ENCODE data around the gene RBCK1. TPM values are rescaled to one million over a fixed set of nuclear protein-coding genes. Genes with fewer than 3 reads are reported as not detected.
A peak's percentile ranks its signal among the peaks of the same experiment; 100 is the strongest.
"Not testable (repeated sequence)": the region's sequence is repeated elsewhere in the genome, so short reads cannot be mapped to it uniquely, and the experiment has no call there.

The RBCK1 gene
- total and polyA plus RNA-seq, 12 donors, result 55.2 to 339 (median 128) TPM

DNA sequence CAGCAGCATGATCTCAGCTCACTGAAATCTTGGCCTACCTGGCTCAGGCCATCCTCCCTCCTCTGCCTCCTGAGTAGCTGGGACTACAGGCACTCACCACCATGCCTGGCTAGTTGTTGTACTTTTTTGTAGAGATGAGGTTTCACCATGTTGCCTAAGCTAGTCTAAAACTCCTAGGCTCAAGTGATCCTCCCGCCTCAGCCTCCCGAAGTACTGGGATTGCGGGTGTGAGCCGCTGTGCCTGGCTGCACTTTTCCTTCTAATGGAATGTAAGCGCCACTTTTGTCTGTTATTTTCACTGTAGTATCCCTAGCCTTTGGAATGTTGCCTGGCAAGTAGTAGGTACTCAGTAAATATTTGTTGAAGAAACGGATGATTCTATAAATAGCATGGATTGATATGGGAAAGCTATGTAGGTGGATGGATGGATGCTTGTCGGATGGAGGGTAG, 37.9 kb upstream of the RBCK1 start:
- H3K4me1 ChIP-seq (replicated peaks in 1 of 2), result peaks cover 14 to 24% of the 10 kb centered on the region in 2 donors
- no peaks in the 10 kb centered on the region for H3K9me3 ChIP-seq (replicated peaks in 1 of 3)
- no peaks in the 10 kb centered on the region for H3K36me3 ChIP-seq (replicated peaks in 1 of 2)
- no peak overlapping the region for H3K4me3 ChIP-seq
- DNase-seq, result no peak
- intact Hi-C loops (cut with DNase I), result no loop called here
- TF ChIP-seq, protein P1, sequence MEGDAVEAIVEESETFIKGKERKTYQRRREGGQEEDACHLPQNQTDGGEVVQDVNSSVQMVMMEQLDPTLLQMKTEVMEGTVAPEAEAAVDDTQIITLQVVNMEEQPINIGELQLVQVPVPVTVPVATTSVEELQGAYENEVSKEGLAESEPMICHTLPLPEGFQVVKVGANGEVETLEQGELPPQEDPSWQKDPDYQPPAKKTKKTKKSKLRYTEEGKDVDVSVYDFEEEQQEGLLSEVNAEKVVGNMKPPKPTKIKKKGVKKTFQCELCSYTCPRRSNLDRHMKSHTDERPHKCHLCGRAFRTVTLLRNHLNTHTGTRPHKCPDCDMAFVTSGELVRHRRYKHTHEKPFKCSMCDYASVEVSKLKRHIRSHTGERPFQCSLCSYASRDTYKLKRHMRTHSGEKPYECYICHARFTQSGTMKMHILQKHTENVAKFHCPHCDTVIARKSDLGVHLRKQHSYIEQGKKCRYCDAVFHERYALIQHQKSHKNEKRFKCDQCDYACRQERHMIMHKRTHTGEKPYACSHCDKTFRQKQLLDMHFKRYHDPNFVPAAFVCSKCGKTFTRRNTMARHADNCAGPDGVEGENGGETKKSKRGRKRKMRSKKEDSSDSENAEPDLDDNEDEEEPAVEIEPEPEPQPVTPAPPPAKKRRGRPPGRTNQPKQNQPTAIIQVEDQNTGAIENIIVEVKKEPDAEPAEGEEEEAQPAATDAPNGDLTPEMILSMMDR (IDR thresholded peaks at IDR 0.05), result no peak
- no peak for TF ChIP-seq POLR2A (IDR thresholded peaks at IDR 0.05)
- H3K27me3 ChIP-seq, result no peaks in the 10 kb centered on the region
- 85 to 88% (median 86%) methylated on average over 7 of the region's 7 CpGs for WGBS, 4 donors
- H3K27ac ChIP-seq, result peak overlapping the region in 1 of 5 donors; percentile 32

DNA sequence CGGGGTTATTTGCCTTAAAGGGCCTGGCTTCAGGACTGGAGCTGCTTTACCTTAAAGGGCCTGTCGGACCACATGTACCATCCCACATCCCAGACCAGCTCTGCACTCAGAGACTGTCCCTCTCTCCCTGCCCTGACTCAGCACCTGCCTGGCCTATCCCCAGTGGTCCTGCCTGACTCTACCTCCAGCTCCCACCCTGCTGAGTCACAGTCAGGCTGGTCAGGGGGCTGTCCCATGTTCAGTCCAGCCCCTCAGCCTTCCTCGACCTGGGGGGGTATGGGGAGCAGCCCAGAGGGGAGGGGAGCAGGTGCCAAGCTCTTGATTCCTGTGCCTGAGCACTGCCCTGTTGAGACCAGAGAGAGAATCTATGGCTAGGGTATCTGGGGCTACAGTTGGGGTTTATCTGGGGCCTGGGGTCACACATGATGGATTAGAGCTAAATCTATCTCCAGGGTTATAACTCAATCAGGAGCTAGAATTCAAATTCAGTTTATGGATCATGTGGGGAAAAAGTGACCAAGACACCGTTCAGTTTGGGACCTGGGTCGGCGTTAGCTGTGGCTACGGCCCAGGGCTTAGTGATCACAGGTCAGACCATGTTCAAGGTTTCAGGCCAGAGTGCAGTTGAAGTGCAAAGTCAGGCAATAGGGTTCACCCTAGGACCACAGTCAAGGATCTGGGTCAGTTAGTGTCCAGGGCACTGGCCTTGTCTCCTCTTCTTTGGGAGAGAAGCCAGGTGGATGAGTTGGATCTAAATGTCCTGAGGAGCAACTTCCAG, 36.9 kb upstream of the RBCK1 start:
- Histone ChIP-seq H3K9me3 (replicated peaks in 1 of 3) (no peaks in the 10 kb centered on the region), H3K4me1 (replicated peaks in 1 of 2) (peaks cover 14 to 23% of the 10 kb centered on the region in 2 donors), H3K36me3 (replicated peaks in 1 of 2) (no peaks in the 10 kb centered on the region), H3K27me3 (no peaks in the 10 kb centered on the region), H3K27ac (peak overlapping the region; percentile 21 to 91 (median 39)), H3K4me3 (no peak overlapping the region)
- intact Hi-C loops (cut with DNase I), result no loop called here
- TF ChIP-seq POLR2A (IDR thresholded peaks at IDR 0.05), result no peak
- TF ChIP-seq, protein P1 (IDR thresholded peaks at IDR 0.05), result no peak
- peak in 1 of 7 donors; percentile 58 for DNase-seq
- WGBS, 4 donors, result 60 to 69% (median 62%) methylated on average over 5 to 7 of the region's 7 CpGs

DNA sequence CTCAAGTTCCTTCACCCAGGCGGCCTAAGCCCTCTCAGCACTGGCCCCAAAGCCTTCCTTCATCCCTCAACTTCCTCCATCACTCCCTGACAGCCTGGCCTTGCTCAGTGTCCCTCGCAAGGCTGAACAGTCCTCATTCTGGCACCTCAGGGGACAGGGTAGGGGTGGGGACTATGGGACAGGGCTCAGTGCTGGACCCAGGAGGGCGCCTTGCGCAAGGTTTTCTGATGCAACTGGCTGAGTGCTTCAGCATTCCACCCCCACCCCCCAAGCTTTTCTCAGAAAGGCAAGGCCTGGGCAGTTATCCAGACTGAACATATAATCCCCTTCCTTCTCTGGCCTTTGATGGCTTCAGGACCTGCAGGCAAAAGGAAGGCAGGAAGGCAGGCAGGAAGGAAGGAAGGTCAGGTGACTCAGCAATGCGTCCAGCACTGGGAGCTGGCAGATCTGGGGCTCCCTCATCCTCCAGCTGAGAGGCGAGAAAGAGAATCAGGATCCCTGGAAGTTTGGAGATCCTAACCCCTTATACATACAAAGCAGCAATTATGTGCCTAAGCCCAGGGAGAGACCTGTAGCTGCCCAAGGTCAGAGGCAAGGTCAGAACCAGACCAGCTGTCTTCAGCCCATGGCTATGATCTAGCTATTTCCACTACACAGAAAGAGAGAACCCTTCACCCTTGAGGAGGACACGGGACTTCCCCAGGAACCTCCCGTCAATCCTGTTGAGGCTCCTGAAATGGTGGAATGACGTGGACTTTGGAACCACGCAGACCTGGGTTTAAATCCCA, 36.1 kb upstream of the RBCK1 start:
- intact Hi-C loops (cut with DNase I), result no loop called here
- no peaks in the 10 kb centered on the region for H3K27me3 ChIP-seq
- H3K4me3 ChIP-seq, result no peak overlapping the region
- H3K27ac ChIP-seq, result peak overlapping the region; percentile 21 to 91 (median 39)
- DNase-seq, result peak; percentile 74 to 96 (median 94)
- TF ChIP-seq POLR2A (IDR thresholded peaks at IDR 0.05), result peak in 1 of 2 donors; percentile 18
- TF ChIP-seq, protein P1 (IDR thresholded peaks at IDR 0.05), result no peak
- peaks cover 14 to 23% of the 10 kb centered on the region in 2 donors for H3K4me1 ChIP-seq (replicated peaks in 1 of 2)
- WGBS, 4 donors, result 27 to 43% (median 34%) methylated on average over 7 to 10 of the region's 10 CpGs
- H3K9me3 ChIP-seq (replicated peaks in 1 of 3), result no peaks in the 10 kb centered on the region
- no peaks in the 10 kb centered on the region for H3K36me3 ChIP-seq (replicated peaks in 1 of 2)

DNA sequence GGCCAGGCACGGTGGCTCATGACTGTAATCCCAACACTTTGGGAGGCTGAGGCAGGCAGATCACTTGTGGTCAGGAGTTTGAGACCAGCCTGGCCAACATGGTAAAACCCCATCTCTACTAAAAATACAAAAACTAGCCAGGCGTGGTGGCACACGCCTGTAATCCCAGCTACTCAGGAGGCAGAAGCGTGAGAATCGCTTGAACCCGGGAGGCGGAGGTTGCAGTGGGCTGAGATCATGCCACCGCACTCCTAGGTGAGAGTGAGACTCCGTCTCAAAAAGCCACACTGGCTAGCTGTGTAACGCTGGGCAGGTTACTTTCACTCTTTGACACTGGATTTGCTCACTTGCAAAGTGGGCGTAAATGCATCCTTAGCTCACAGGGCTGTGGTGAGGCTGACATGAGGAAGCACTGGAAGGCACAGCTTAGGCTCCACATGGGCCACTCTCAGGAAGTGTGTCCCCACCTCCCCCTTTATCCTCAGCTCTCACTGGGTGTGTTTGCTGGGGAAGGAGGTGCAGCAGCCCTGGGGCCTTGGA, 35.5 kb upstream of the RBCK1 start:
- peak overlapping the region in 4 of 5 donors; percentile 31 to 91 (median 56) for H3K27ac ChIP-seq

More for the DNA sequence above, 35.5 kb upstream of the RBCK1 start:
- H3K4me3 ChIP-seq; H3K9me3 ChIP-seq (replicated peaks in 1 of 3); intact Hi-C loops (cut with DNase I); H3K36me3 ChIP-seq (replicated peaks in 1 of 2); H3K27me3 ChIP-seq; DNase-seq: not testable (repeated sequence)
- H3K4me1 ChIP-seq (replicated peaks in 1 of 2), result peaks cover 14 to 23% of the 10 kb centered on the region in 2 donors
- 89 to 94% (median 91%) methylated on average over 9 to 11 of the region's 11 CpGs for WGBS, 4 donors

All from adrenal gland (tissue), 12 donors.